ENCODE measurements around the gene SCAF4. TPM values are rescaled to one million over a fixed set of nuclear protein-coding genes. Genes with fewer than 3 reads are reported as not detected.

Gene SCAF4
- total and polyA plus RNA-seq, 2 of the 8 experiments (the other 6 are each of a cell fraction or from before 2014, with no cell fraction given), result 28.9 to 55.1 TPM

DNA sequence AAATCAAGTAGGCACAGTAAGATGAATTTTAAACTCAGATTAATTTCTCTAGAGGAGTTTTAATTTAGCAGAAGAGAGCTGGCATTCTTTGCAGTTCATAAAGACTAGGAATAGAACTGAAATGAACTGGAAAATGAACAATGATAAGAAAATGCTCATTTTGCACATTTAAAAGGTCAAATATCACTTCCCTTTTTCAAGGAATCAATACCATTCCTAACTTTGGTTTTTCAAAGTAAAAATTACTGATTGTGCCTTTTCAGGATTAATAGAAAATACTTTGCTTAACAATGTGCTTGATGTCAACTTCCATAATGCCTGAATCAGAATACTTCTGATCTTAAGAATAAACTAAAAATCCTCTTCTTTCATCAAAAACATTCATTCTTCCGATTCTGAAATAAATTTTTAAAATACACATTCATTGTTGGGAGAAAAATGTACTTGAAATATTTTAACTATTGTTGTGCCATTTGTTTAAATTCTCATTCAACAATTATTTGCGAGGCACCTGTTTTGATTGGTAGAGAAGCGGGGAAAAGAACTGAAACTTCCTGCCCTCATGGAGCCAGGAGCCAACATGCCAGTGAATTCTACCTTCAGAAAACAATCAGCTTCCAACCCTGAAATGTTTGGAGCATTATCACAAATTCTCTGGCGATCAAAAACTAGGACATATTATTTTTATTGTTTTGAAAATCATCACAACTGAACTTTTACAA lies 2.1 kb downstream of the SCAF4 start:
- Histone ChIP-seq H2BK20ac (ENCODE audit: low read length) (no peak overlapping the region), H3K36me3 (ENCODE audit: control insufficient read depth in 2 of 4, insufficient read depth in 4 of 4, low read length in 3 of 4) (peaks cover 0 to 4% (median 0%) of the 10 kb centered on the region in 4 experiments; a peak in 2 of 8 replicates), H3K4me2 (ENCODE audit: insufficient read depth in 1 of 2, low read depth in 2 of 2, low read length in 2 of 2) (peak overlapping the region; percentile 67 to 73), H3K9ac (replicated peaks in 1 of 4; ENCODE audit: extremely low read depth in 1 of 4, low read depth in 3 of 4, low read length in 3 of 4) (no peak overlapping the region), H3K23ac (ENCODE audit: insufficient read length) (no peak overlapping the region), H4K91ac (replicated peaks; ENCODE audit: insufficient read length, low read length) (no peak overlapping the region), H3K79me2 (ENCODE audit: control insufficient read depth in 1 of 2, insufficient read depth in 2 of 2, low read length in 2 of 2) (peaks cover 42 to 74% of the 10 kb centered on the region in 2 experiments), H2BK5ac (ENCODE audit: low read depth, low read length) (no peak overlapping the region), H3K14ac (ENCODE audit: insufficient read length) (no peak overlapping the region), H3K56ac (replicated peaks; ENCODE audit: insufficient read length, low read depth, low read length) (no peak overlapping the region), H2BK15ac (ENCODE audit: low read length) (no peak overlapping the region), H3K79me1 (ENCODE audit: low read depth, low read length) (peaks cover 2% of the 10 kb centered on the region; the same call in 1 of the 2 replicates), H4K8ac (ENCODE audit: extremely low read depth, insufficient read depth, low read length) (no peak overlapping the region), H3K27me3 (replicated peaks in 1 of 4; ENCODE audit: control insufficient read depth in 3 of 4, extremely low read depth in 1 of 4, insufficient read depth in 3 of 4, low read length in 3 of 4) (no peaks in the 10 kb centered on the region), H3K4me1 (replicated peaks in 1 of 4; ENCODE audit: control insufficient read depth in 3 of 4, insufficient read depth in 4 of 4, low read length in 3 of 4) (peaks cover 12 to 17% (median 15%) of the 10 kb centered on the region in 4 experiments), H2AK5ac (ENCODE audit: low read depth, low read length) (no peak overlapping the region), H3K9me3 (ENCODE audit: insufficient read depth in 2 of 2, low read depth in 1 of 2, low read length in 1 of 2) (no peaks in the 10 kb centered on the region), H3K23me2 (ENCODE audit: low read depth, low read length) (peaks cover 10% of the 10 kb centered on the region), H4K20me1 (replicated peaks in 1 of 2; ENCODE audit: control insufficient read depth in 1 of 2, insufficient read depth in 2 of 2, low read length in 2 of 2) (peaks cover 28 to 33% of the 10 kb centered on the region in 2 experiments), H3K27ac (ENCODE audit: low read depth, low read length) (no peak overlapping the region), H4K5ac (ENCODE audit: insufficient read length, low read depth, low read length) (no peak overlapping the region), H2BK120ac (replicated peaks; ENCODE audit: low read depth, low read length) (no peak overlapping the region), H3K18ac (ENCODE audit: extremely low read depth, low read length) (no peak overlapping the region), H2BK12ac (ENCODE audit: low read depth, low read length) (no peak overlapping the region), H3K4me3 (ENCODE audit: extremely low read depth in 1 of 4, insufficient read depth in 2 of 4, low read depth in 3 of 4, low read length in 4 of 4) (peak overlapping the region; percentile 82 to 99 (median 90)), H3K4ac (replicated peaks; ENCODE audit: insufficient read length, low read depth, low read length) (no peak overlapping the region), H2AFZ (ENCODE audit: low read length) (no peak overlapping the region)
- ChIA-PET CTCF (ENCODE audit: partially characterized antibody) (no interaction called here), POLR2A (ENCODE audit: partially characterized antibody) (interaction anchor here (0.6 to 3.1 kb wide), 11 partner anchors 8 to 143 kb away, joined by 3 to 17 read pairs (median 3); no protein-coding TSS in a partner anchor)
- TF ChIP-seq FOSL1 (IDR thresholded peaks at IDR 0.05; ENCODE audit: insufficient read depth, low read depth, low read length), result no peak
- TF ChIP-seq, protein P1, sequence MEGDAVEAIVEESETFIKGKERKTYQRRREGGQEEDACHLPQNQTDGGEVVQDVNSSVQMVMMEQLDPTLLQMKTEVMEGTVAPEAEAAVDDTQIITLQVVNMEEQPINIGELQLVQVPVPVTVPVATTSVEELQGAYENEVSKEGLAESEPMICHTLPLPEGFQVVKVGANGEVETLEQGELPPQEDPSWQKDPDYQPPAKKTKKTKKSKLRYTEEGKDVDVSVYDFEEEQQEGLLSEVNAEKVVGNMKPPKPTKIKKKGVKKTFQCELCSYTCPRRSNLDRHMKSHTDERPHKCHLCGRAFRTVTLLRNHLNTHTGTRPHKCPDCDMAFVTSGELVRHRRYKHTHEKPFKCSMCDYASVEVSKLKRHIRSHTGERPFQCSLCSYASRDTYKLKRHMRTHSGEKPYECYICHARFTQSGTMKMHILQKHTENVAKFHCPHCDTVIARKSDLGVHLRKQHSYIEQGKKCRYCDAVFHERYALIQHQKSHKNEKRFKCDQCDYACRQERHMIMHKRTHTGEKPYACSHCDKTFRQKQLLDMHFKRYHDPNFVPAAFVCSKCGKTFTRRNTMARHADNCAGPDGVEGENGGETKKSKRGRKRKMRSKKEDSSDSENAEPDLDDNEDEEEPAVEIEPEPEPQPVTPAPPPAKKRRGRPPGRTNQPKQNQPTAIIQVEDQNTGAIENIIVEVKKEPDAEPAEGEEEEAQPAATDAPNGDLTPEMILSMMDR (IDR thresholded peaks at IDR 0.05; ENCODE audit: control extremely low read depth in 1 of 3, insufficient read depth in 1 of 3, low read depth in 1 of 3, low read length in 3 of 3), result no peak
- no peak for TF ChIP-seq CREB1 (IDR thresholded peaks at IDR 0.05)
- TF ChIP-seq TAF1 (IDR thresholded peaks at IDR 0.05; ENCODE audit: low read depth, low read length), result no peak
- TF ChIP-seq RBBP5 (IDR thresholded peaks at IDR 0.05; ENCODE audit: borderline replicate concordance, low read depth, low read length), result no peak
- TF ChIP-seq NANOG (IDR thresholded peaks at IDR 0.05; ENCODE audit: insufficient read depth, low read depth, low read length, poor library complexity, severe bottlenecking), result no peak
- DNase-seq (ENCODE audit: low read depth in 1 of 2, low spot score in 2 of 2) (no peak), FAIRE-seq (no peak)
- WGBS, 2 experiments (ENCODE audit: extremely low coverage in 1 of 2, insufficient coverage in 1 of 2, insufficient read length in 1 of 2, insufficient replicate concordance in 2 of 2, low coverage in 1 of 2, low lambda C conversion rate in 2 of 2, missing lambda C conversion rate in 1 of 2), result 27 to 100% methylated on average over 1 to 4 of the region's 4 CpGs
